Neural cell (in vitro differentiated cells): ENCODE data around the gene ZNF500.

ENCODE experiments used
- EP300 ChIP-seq: fragments of 450-650 bp; conservative IDR thresholded peaks from 2 replicates; pipeline ENCODE4 v1.6.1; 2014; ENCODE audit warnings: antibody characterized with exemption, mild to moderate bottlenecking, moderate library complexity; ENCODE audit not compliant: poor library complexity, severe bottlenecking
- EZH2 ChIP-seq: fragments of 200-600, 300-800 bp; shearing (Covaris generic), sonication (generic); IDR thresholded peaks from 2 replicates; pipeline ENCODE4 v1.6.1; 2014; ENCODE audit warnings: antibody characterized with exemption, low read length, borderline replicate concordance, mild to moderate bottlenecking; ENCODE audit not compliant: insufficient read depth, poor library complexity, severe bottlenecking
- POLR2AphosphoS5 ChIP-seq: IDR thresholded peaks from 2 replicates; pipeline ENCODE4 v1.6.1; 2012
- TAF1 ChIP-seq: IDR thresholded peaks from 2 replicates; pipeline ENCODE4 v1.6.1; 2012; ENCODE audit warnings: low read depth
- TF ChIP-seq, protein P1 (sequence below): fragments of 450-650 bp; IDR thresholded peaks from 2 replicates; pipeline ENCODE4 v1.5.1; 2014; ENCODE audit warnings: antibody characterized with exemption, mild to moderate bottlenecking, moderate library complexity; ENCODE audit not compliant: poor library complexity, severe bottlenecking

DNA sequence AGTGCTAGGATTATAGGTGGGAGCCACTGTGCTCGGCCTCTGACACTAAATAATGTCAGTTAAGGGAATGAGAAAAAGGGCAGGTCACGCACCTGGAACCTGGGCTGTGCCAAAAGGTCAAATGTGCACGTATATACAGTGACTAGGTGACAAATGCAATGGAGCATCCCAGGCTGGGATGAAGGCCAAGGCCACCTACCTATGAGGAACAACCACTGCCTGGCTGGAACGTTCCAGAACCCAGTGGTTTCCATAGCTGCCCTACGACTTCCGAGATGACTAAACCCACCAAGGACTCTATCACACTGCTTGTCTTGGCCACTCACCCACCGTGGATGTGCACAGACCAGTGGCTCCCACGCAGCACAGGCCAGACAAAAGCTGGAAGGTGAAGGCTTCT, 16.1 kb downstream of the ZNF500 start:
- TF ChIP-seq POLR2AphosphoS5 (no peak), TAF1 (no peak), EZH2 (no peak), EP300 (no peak)
- TF ChIP-seq, protein P1, sequence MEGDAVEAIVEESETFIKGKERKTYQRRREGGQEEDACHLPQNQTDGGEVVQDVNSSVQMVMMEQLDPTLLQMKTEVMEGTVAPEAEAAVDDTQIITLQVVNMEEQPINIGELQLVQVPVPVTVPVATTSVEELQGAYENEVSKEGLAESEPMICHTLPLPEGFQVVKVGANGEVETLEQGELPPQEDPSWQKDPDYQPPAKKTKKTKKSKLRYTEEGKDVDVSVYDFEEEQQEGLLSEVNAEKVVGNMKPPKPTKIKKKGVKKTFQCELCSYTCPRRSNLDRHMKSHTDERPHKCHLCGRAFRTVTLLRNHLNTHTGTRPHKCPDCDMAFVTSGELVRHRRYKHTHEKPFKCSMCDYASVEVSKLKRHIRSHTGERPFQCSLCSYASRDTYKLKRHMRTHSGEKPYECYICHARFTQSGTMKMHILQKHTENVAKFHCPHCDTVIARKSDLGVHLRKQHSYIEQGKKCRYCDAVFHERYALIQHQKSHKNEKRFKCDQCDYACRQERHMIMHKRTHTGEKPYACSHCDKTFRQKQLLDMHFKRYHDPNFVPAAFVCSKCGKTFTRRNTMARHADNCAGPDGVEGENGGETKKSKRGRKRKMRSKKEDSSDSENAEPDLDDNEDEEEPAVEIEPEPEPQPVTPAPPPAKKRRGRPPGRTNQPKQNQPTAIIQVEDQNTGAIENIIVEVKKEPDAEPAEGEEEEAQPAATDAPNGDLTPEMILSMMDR: no peak
